Measurements from ENCODE around the gene ASTL. TPM values are rescaled to one million over a fixed set of nuclear protein-coding genes. Genes with fewer than 3 reads are reported as not detected.

Gene ASTL
- total RNA-seq, 1 donor from 2014 or later: not detected

DNA sequence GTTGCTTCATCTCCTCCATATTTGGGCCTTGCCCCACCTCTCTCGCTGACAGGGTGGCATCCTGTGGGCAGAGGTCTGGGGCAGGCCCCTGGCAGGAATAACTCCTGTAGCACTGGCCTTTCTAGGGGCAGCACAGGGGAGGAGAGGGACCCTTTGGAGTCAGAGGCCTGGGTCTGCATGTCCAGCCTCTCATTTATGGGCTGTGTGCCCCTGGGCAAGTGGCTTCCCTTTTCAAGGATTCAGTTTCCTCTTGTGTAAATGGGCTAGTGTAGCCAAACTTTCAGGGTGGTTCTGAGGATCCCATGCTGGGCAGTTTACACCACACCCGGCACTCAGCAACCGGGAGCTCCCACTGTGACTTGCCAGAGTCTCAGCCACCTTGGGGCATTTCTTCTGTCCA is 45.4 kb downstream of the ASTL start:
- peak; percentile 41 for DNase-seq
- H3K4me3 ChIP-seq: no peak overlapping the region
- intact Hi-C loops (cut with DNase I): no loop called here
- no peaks in the 10 kb centered on the region for H3K4me1 ChIP-seq
- peak; percentile 31 for ATAC-seq
- H3K27ac ChIP-seq: no peak overlapping the region
- H3K9me3 ChIP-seq: no peaks in the 10 kb centered on the region
- TF ChIP-seq, protein P1, sequence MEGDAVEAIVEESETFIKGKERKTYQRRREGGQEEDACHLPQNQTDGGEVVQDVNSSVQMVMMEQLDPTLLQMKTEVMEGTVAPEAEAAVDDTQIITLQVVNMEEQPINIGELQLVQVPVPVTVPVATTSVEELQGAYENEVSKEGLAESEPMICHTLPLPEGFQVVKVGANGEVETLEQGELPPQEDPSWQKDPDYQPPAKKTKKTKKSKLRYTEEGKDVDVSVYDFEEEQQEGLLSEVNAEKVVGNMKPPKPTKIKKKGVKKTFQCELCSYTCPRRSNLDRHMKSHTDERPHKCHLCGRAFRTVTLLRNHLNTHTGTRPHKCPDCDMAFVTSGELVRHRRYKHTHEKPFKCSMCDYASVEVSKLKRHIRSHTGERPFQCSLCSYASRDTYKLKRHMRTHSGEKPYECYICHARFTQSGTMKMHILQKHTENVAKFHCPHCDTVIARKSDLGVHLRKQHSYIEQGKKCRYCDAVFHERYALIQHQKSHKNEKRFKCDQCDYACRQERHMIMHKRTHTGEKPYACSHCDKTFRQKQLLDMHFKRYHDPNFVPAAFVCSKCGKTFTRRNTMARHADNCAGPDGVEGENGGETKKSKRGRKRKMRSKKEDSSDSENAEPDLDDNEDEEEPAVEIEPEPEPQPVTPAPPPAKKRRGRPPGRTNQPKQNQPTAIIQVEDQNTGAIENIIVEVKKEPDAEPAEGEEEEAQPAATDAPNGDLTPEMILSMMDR (IDR thresholded peaks at IDR 0.05): no peak
- H3K36me3 ChIP-seq: no peaks in the 10 kb centered on the region
- no peaks in the 10 kb centered on the region for H3K27me3 ChIP-seq

DNA sequence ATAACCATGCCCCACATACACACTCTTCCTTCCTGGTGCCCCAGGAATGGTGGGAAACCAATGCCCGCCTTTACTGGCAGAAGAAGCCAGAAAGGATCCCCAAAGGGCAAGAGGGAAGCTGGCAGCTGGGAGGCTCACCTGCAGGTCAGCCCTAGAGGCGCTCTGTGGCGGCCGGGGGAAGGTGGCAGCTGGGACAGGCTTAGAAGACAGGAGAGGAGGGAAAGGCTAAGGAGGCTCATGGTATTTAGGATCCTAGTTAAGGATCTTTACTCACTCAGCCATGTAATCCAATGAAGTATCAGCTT is 45.8 kb downstream of the ASTL start:
- Histone ChIP-seq H3K27ac (no peak overlapping the region), H3K4me3 (no peak overlapping the region), H3K36me3 (no peaks in the 10 kb centered on the region), H3K9me3 (no peaks in the 10 kb centered on the region), H3K27me3 (no peaks in the 10 kb centered on the region), H3K4me1 (no peaks in the 10 kb centered on the region)
- intact Hi-C loops (cut with DNase I): no loop called here
- TF ChIP-seq, protein P1 (IDR thresholded peaks at IDR 0.05): no peak
- no peak for DNase-seq
- no peak for ATAC-seq

DNA sequence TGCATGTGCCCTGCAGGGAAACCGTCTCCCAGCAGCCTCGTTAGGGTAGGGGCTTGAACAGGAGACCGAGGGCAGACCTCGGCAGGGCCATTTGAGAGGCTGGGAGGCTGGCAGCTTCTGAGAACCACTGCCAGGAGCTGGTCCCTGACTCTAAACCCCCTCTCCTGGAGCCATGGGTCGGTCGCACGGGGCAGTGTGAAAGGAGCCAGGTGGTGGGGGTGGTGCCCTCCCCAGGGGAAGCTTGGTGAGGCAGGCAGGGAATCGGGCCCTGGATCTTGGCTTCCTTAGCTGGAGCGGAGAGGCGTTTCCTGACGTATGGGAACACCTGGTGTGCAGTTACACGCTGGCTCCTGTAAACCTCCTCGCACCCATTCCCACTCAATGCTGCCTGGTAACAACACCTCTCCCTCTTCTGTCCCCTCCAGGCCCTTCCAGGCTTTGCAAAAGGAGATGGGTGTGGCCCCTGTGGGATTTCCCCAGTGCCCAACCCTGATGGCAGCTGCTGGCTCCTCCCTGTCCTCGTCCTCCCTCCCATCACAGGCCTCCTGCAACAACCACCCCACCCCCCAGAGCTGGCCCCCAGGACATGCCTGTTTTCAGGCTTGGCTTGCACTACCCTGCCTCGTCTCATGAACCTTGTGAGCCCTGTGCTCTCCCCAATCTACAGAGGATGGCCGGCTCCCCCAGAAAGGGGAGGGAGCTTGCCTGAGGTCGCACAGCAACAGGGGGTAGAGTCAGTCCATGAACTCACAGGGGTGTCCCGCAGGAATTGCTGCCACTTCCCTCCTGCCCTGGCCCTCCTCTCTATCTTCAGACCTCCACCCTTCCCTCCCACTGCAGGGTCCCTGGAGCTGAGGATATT is 46.4 kb downstream of the ASTL start:
- intact Hi-C loops (cut with DNase I): no loop called here
- H3K4me1 ChIP-seq: no peaks in the 10 kb centered on the region
- no peaks in the 10 kb centered on the region for H3K27me3 ChIP-seq
- no peaks in the 10 kb centered on the region for H3K36me3 ChIP-seq
- no peaks in the 10 kb centered on the region for H3K9me3 ChIP-seq
- ATAC-seq (no peak), DNase-seq (peak; percentile 61)
- no peak overlapping the region for H3K4me3 ChIP-seq
- H3K27ac ChIP-seq: no peak overlapping the region
- TF ChIP-seq, protein P1 (IDR thresholded peaks at IDR 0.05): no peak

DNA sequence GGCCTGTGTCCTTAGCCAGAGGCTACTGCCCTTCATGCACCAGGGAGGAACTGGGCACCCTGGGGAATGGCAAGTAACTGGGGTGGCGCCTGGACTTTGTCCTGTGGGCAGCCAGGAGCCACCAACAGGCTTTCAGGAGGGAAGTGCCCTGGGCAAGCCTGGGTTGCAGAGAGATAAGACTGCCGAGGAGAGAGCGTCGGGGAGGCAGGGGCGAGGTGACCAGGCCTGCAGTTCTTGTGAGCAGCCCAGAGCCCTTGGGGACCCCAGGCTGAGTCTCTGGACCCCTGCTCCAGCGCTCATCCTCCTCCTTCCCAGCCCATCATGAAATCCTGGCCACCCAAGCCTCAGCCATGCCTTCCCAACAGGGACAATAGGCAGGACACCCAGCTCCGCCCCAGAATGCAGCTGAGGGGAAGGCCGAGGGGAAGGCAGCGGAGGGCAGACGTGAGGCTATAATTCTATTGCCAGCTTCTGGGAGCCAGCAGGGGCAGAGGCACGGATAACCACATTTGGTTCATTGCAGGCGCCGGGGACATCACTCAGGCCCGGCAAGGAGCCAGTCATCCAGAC is 47.1 kb downstream of the ASTL start:
- TF ChIP-seq, protein P1 (IDR thresholded peaks at IDR 0.05): no peak
- Histone ChIP-seq H3K27me3 (no peaks in the 10 kb centered on the region), H3K9me3 (no peaks in the 10 kb centered on the region), H3K4me3 (no peak overlapping the region), H3K36me3 (no peaks in the 10 kb centered on the region), H3K27ac (no peak overlapping the region), H3K4me1 (no peaks in the 10 kb centered on the region)
- no peak for ATAC-seq
- intact Hi-C loops (cut with DNase I): no loop called here
- peak; percentile 49 for DNase-seq

DNA sequence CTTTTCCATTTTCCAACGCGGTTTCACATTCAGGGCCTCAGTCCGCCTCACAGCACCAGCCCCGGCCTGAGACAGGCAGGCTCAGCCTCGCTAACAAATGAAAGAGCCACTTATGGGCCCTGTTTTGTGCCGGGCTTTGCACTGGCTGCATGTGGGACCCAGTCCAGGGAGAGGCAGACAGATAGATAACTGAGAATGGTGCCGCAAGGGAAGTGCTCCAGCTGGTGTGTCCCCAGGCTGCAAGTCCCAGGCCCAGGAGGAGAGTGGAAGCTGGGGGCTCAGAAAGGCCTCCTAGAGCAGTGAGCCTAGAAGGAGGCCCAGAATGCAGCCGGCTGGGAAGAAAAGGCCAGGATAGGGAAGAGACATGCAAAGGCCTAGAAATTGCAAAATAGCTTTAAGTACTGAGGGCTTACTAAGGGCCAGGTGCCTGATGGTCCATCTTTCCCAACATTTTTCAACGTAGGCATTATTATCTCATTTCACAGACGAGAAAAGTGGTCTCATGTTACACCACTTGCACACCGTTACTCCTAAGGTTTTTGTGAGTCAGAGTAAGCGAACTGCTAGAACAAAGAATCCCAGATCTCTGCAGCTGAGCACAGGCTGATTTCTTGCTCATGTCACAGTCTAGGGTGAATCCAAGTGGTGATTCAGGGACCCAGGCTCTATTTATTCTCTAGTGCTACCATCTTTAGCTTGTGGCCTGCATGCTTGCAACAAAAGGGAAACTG is 47.9 kb downstream of the ASTL start:
- DNase-seq: no peak
- TF ChIP-seq, protein P1 (IDR thresholded peaks at IDR 0.05): no peak
- intact Hi-C loops (cut with DNase I): no loop called here

More for the DNA sequence above, 47.9 kb downstream of the ASTL start:
- Histone ChIP-seq H3K27me3 (no peaks in the 10 kb centered on the region), H3K9me3 (no peaks in the 10 kb centered on the region), H3K36me3 (no peaks in the 10 kb centered on the region), H3K4me1 (no peaks in the 10 kb centered on the region), H3K27ac (no peak overlapping the region), H3K4me3 (no peak overlapping the region)
- ATAC-seq: no peak
